ENCODE data around the gene CEP85L.

DNA sequence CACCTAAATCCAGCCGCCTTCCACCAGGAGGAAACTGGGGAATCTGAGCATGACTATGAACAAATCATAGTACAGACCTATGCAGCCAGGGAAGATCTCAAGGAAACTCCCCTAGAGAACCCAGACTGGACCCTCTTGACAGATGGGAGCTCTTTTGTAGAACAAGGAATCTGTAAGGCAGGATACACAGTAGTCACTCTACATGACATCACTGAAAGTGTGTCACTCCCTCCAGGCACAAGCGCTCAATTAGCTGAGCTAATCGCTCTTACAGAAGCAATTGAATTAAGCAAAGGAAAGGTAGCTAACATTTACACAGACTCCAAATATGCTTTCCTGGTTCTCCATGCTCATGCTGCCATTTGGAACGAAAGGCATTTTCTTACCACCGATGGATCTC lies 66.5 kb downstream of the CEP85L start:
- TF ChIP-seq, protein P1, sequence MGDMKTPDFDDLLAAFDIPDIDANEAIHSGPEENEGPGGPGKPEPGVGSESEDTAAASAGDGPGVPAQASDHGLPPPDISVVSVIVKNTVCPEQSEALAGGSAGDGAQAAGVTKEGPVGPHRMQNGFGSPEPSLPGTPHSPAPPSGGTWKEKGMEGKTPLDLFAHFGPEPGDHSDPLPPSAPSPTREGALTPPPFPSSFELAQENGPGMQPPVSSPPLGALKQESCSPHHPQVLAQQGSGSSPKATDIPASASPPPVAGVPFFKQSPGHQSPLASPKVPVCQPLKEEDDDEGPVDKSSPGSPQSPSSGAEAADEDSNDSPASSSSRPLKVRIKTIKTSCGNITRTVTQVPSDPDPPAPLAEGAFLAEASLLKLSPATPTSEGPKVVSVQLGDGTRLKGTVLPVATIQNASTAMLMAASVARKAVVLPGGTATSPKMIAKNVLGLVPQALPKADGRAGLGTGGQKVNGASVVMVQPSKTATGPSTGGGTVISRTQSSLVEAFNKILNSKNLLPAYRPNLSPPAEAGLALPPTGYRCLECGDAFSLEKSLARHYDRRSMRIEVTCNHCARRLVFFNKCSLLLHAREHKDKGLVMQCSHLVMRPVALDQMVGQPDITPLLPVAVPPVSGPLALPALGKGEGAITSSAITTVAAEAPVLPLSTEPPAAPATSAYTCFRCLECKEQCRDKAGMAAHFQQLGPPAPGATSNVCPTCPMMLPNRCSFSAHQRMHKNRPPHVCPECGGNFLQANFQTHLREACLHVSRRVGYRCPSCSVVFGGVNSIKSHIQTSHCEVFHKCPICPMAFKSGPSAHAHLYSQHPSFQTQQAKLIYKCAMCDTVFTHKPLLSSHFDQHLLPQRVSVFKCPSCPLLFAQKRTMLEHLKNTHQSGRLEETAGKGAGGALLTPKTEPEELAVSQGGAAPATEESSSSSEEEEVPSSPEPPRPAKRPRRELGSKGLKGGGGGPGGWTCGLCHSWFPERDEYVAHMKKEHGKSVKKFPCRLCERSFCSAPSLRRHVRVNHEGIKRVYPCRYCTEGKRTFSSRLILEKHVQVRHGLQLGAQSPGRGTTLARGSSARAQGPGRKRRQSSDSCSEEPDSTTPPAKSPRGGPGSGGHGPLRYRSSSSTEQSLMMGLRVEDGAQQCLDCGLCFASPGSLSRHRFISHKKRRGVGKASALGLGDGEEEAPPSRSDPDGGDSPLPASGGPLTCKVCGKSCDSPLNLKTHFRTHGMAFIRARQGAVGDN (CRISPR knock-in tag; IDR thresholded peaks at IDR 0.05), result no peak
- no peak for TF ChIP-seq ASH2L (IDR thresholded peaks at IDR 0.05; ENCODE audit: insufficient read length, low read depth, low read length)

Data from HepG2 (cell line).